Occipital lobe (tissue), 2 donors: ENCODE results near the gene SUPT20HL2. TPM values are rescaled to one million over a fixed set of nuclear protein-coding genes. Genes with fewer than 3 reads are reported as not detected.
"Not testable (repeated sequence)": the region's sequence is repeated elsewhere in the genome, so short reads cannot be mapped to it uniquely, and the experiment has no call there.

Experiments used
- DNase-seq: peaks from one replicate; lab custom pipeline; 2025; lab: John Stamatoyannopoulos, UW
- total RNA-seq: library from RNA; depleted of rRNA; stranded (reverse); fragments of >200 nt; gene quantifications from one replicate; pipeline ENCODE4 v1.2.3, GENCODE V29; 2014

SUPT20HL2 gene
- not detected for total RNA-seq

DNA sequence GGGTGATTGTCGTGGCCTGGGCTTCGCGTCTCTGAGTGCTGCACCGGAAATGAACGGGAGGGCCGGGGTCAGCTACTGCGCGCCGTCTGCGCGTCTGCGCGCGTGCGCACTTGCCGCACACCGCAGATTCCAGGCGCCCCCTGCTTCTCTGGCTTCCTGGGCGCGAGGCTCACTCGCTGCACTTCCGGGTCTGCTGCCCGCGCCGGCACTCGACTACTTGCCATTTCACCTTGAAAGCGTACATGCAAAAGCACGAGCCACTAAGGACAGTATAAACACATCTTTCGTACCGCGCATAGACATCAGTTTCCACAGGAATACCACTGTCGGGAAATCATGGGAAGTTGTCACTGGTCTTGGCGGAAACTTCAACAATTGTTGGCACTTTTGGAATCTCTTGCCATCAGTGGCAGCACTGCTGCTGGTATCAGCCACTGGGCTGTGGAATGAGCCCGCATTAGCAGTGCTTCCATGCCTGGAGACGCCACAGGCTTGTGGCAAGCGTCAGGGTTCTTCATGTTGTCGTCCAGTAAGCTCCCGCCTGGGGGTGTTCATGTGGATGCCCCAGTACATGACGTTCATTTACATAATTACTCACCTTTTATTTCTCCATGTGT lies at the start of gene SUPT20HL2:
TSS of gene SUPT20HL2 (minus strand) at position 51 of the 617 bp plus-strand sequence. CDS start 754 bp downstream, outside the sequence.
- no peak for DNase-seq

DNA sequence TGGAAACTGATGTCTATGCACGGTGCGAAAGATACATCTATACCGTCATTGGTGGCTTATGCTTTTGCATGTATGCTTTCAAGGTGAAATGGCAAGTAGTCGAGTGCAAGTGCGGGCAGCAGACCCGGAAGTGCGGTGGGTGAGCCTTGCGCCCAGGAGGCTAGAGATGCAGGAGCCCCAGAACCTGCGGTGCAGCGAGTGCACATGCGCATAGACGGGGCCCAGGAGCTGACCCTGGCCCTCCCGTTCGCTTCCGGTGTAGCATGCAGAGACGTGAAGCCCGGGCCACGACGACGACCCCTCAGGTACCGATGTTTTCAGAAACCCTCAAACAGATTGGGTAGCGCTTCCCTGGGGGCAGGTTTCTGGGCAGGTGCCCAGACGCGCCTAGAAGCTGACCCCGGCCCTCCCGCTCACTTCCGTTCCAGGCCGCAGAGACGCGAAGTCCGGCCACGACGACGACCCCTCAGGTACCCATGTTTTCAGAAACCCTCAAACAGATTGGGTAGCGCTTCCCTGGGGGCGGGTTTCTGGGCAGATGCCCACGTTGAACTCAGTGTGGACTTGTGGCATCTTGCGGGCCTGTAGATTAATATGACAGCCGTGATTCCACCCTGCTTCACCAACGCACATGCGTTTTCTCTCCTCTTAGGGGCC lies 48.3 kb upstream of the SUPT20HL2 start:
- not testable (repeated sequence) for DNase-seq

DNA sequence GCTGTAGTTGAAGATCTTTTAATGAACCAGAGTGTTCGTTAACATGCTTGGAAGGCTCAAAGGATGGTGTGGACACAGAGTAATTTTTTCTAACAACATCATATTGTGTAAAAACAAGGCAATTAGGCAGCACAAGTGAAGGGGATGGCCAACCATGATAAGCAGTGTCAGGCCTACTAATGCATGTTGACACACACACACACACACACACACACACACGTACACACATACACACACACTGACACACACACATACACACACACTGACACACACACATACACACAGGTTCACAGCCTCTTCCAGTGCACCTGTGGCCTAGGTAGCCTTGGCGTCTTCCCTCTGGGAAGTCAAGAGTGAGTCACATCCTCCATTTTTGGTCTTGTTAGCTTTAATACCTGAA lies 46.4 kb upstream of the SUPT20HL2 start, which contains the start of gene SUPT20HL1:
TSS of gene SUPT20HL1 (plus strand) at position 368 of the 400 bp plus-strand sequence. CDS start 2,122 bp downstream, outside the sequence.
- no peak for DNase-seq

DNA sequence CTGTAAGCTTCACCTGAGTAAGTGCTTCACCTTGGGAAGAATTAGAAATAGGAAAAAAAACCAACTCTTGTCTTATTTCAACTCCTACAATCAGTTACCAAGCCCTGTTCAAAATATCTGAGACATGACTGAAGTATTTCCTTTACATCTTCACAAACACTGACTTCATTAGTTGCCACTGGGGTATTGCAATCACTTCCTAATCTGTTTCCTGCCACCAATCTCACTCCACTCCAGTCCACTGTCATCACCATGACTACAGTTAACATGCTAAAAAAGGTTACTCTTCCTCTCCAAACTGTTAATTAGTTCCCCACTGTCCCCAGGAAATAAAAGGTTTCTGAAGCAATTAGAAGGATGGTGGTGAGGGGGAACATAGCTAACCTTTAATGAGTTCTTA lies 43.2 kb upstream of the SUPT20HL2 start:
- DNase-seq, result no peak

- DNase-seq, result no peak
These were observed 41.2 kb upstream of the SUPT20HL2 start for GRCh38 chrX:24355095-24355494.

GRCh38 chrX:24350217-24350616 lies 36.3 kb upstream of the SUPT20HL2 start:
- DNase-seq, result no peak

DNA sequence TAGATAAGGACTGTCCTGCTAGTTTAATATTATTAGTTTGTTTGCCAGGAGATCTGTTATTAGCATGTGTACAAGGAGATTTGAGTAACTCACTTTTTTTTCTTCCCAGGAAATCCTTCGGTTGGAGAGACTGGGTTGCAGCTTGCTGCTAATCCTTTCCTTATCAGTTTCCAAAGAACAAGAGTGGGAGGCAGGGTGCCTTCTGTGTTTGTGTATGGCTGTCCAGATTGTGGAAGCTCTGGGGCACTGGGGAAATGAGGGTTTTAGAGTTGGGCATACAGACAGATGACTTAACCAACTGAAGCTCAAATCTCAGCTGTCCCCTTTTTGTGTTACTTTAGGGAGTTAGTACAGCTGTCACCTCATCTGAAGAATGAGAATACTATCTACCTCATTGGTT lies 34.0 kb upstream of the SUPT20HL2 start:
- no peak for DNase-seq

DNA sequence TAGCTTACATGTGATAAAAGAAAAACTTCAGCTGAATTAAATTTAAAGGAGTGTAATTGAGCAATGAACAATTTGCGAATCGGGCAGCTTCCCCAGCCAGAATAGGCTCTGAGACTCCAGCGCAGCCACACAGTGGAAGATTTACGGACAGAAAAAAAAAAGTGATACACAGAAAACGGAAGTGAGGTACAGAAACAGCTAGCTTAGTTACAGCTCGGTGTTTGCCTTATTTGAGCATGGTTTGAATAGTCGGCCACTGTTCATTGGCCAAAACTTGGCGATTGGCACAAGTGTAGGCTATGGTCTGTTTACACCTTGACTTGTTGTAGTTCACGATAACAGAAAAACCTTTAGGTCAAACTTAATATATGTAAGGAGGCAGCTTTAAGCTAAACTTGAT lies 29.9 kb upstream of the SUPT20HL2 start:
- no peak for DNase-seq

GRCh38 chrX:24341795-24342194 lies 27.9 kb upstream of the SUPT20HL2 start:
- no peak for DNase-seq

GRCh38 chrX:24340501-24340900 lies 26.6 kb upstream of the SUPT20HL2 start:
- DNase-seq, result no peak

GRCh38 chrX:24339911-24340310 lies 26.0 kb upstream of the SUPT20HL2 start:
- DNase-seq, result no peak

- no peak for DNase-seq
These were observed 22.0 kb upstream of the SUPT20HL2 start for GRCh38 chrX:24335871-24336270.

DNA sequence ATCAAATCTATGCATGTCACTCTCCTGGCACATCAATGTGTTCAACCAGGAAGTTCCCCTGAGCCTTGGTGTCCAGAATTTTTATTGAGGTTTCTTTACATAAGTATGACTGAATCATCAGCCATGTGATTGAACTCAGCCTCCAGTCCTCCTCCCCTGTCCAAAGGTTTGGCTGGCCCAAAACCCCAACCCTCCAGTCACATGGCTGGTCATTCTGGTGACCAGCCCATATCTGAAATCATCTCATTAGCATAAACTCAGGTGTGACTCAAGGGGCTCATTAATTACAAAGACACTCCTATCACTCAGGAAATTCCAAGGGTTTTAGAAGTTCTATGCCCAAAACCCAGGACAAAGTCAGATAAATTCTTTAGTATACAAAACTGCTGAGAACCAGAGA lies 20.6 kb upstream of the SUPT20HL2 start:
- DNase-seq, result no peak

DNA sequence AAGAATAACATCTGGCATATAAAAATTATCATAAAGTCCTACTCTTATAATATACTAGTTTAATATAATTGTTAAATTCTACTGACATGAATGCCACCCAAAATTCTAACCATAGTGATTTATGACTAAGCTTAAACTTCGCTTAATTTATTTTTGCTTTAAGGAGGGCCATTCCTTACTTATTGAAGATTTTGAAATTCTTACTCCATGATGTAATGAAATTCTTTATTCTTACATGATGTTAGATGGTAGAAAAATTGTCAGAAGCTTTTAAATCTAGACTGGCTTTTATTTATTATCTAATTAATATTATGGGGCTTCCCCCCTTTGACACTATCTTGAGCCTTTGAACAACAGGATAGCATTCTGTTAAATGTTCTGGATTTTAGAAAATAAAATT lies 19.5 kb upstream of the SUPT20HL2 start:
- DNase-seq, result no peak

DNA sequence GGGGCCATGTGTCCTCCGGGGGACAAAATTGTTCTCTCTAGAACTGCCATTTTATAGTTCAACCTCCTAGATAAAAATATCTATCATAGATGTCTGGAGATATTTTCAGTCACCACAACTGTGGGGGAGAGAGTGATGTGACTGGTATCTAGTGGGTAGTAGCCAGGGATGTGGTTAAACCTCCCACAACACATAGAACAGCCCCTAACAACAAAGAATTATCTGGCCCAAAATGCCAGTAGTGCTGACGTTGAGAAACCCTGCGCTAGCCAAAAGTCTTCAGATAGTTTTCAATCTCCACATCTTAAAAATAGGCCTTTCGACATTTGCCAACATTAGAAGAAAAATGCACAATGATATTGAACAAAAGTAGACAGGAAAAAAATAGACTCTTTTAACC lies 19.0 kb upstream of the SUPT20HL2 start:
- DNase-seq, result no peak

DNA sequence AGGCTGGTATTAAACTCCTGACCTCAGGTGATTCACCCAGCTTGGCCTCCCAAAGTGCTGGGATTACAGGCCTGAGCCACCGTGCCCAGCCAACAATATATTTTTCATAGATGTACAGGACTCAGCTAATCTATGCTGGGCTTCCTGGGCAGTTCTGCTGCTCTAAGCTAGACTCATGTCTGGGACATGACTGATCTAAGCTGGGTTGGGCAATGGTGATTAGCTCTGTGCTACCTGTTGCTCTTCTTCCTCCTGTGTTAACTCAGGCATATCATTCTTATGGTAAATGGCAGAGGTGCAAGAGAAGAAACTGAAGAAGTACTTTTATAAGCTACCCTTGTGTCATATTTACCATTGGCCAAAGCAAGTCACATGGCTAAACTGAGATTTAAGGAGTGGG lies 11.4 kb upstream of the SUPT20HL2 start:
- DNase-seq, result no peak

DNA sequence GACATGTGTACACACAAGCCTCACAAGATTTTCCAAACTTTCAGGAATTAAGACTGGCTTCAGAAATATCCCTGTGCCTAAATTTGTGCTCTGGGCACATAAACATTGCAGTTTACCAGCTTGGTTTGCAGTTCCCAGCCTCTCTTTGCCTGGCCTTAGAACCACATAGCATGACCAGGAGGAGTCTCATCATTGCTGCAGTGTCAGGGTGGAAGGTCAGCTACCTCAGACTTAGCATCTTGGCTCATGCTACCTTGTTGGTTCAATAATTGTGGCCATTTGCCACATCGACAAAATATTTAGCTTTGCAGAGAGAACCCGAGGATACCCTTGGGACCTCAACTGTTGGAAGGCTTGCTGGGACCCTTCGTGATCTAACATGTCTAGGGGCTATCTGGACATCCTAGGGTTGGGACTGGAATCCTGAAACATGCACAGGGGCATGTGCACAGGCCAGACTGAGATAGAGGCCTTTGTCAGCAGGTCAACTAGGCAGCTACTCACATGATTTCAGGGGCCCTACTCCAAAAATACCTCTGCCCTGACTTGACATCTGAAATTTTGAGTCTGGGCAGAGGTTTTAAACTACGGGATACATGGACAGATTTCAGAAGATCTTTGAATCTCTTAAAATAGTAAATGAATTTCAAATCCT lies 8.0 kb upstream of the SUPT20HL2 start:
- no peak for DNase-seq

- no peak for DNase-seq
These were observed 3.7 kb upstream of the SUPT20HL2 start for GRCh38 chrX:24317567-24317966.

- DNase-seq, result no peak
These were observed 2.2 kb upstream of the SUPT20HL2 start for GRCh38 chrX:24316111-24316510.

- DNase-seq, result not testable (repeated sequence)
These were observed 1.6 kb downstream of the SUPT20HL2 start for GRCh38 chrX:24312249-24312607.

- DNase-seq, result not testable (repeated sequence)
These were observed 2.2 kb downstream of the SUPT20HL2 start for GRCh38 chrX:24311507-24312248.

- not testable (repeated sequence) for DNase-seq
These were observed 3.0 kb downstream of the SUPT20HL2 start for GRCh38 chrX:24310916-24311315.
